GM19452 (cell line): Measurements from ENCODE around the gene RIPOR3.
"Not testable (repeated sequence)": the region's sequence is repeated elsewhere in the genome, so short reads cannot be mapped to it uniquely, and the experiment has no call there.

Experiments used
- ATAC-seq: cut with Tn5 transposase; IDR thresholded peaks from one replicate; pipeline ENCODE4 v1.9.1; 2021; ENCODE audit not compliant: unreplicated experiment

The RIPOR3 gene

GRCh38 chr20:50681359-50682064, 9.8 kb downstream of the RIPOR3 start:
- ATAC-seq, result no peak

- no peak for ATAC-seq
These were observed 11.0 kb downstream of the RIPOR3 start for GRCh38 chr20:50680105-50680960.

DNA sequence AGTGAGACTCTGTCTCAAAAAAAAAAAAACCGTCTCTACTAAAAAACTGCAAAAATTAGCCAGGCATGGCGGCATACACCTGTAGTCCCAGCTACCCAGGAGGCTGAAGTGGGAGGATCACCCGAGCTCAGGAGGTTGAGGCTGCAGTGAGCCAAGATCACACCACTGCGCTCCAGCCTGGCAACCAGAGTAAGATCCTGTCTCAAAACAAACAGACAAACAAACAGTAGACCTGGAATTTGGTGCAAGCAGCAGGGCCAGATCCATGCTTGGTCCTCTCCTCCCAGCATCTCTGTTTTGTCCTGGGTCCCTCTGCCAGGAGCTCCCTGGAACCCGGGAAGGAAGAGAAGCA, 11.6 kb downstream of the RIPOR3 start:
- no peak for ATAC-seq

GRCh38 chr20:50678169-50678898, 13.0 kb downstream of the RIPOR3 start:
- no peak for ATAC-seq

- no peak for ATAC-seq
These were observed 14.5 kb downstream of the RIPOR3 start for GRCh38 chr20:50676858-50677257.

GRCh38 chr20:50676377-50676731, 15.0 kb downstream of the RIPOR3 start:
- ATAC-seq, result not testable (repeated sequence)

- ATAC-seq, result no peak
These were observed 15.5 kb downstream of the RIPOR3 start for GRCh38 chr20:50675671-50676376.

DNA sequence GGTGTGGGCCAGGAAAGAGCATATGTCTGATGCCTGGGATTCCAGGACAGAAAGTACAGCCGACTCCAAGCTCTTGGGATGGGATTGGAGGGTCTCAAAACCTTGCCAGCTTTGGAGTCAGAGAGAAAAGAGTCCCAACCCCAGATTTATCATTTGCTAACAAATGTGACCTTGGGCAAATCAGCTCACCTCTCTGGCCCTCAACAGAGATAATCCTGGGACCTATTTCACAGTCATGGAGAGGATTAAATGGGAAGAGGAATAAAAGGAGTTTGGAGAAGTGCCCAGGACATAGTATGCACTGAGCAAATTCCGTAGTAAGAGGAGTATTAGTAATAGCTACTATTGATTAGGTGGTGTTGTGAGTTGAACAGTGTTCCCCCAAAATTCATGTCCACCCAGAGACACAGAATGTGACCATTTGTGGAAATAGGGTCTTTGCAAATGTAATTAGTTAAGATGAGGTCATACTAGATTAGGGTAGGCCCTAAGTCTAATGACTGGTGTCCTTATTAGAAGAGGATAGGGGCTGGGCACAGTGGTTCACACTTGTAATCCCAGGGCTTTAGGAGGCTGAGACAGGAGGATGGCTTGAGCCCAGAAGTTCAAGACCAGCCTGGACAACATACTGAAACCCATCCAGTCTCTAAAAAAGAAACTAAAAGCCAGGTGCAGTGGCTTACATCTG, 17.1 kb downstream of the RIPOR3 start:
- ATAC-seq, result no peak

- no peak for ATAC-seq
These were observed 17.7 kb downstream of the RIPOR3 start for GRCh38 chr20:50673466-50674137.

- ATAC-seq, result no peak
These were observed 18.2 kb downstream of the RIPOR3 start for GRCh38 chr20:50673146-50673465.

DNA sequence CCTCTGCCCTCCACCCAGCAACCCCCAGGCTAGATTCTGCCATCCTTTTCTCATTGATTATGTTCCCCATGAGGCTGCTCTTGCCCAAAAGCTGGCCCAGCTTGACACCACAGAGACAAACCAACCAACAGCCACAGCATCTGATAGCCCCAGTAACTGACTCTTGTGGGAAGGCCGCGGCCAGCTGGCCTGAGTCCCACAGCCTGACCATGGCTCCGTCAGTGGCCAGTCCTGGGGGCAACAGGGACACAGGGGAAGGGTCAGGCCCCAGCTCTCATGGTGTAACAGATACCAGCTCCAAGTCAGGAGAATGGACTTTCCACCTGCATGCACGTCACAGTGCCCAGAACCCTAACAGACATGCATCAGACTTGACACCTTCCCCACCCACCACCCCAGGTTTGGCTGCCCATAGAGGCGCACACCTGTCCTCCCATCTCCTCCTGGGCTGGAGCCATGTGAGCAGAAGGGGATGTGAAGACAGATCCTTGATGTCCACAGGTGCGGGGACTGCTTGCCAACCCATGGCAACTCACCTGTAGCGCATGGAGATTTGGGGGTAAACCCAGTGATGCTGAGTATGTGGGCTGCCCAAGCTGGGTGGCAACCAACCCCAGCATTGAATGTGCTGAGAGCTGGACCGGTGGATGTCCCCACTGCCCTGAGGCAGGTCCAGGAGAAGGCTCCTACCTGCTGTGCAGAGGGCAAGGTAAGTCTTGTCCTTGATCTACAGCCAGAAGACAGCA, 18.8 kb downstream of the RIPOR3 start:
- no peak for ATAC-seq

- no peak for ATAC-seq
These were observed 19.7 kb downstream of the RIPOR3 start for GRCh38 chr20:50671626-50672025.

GRCh38 chr20:50671010-50671409, 20.3 kb downstream of the RIPOR3 start:
- ATAC-seq, result not testable (repeated sequence)

- no peak for ATAC-seq
These were observed 21.0 kb downstream of the RIPOR3 start for GRCh38 chr20:50670126-50670862.

- no peak for ATAC-seq
These were observed 22.5 kb downstream of the RIPOR3 start for GRCh38 chr20:50668798-50669197.

GRCh38 chr20:50668326-50668725, 23.0 kb downstream of the RIPOR3 start:
- no peak for ATAC-seq

DNA sequence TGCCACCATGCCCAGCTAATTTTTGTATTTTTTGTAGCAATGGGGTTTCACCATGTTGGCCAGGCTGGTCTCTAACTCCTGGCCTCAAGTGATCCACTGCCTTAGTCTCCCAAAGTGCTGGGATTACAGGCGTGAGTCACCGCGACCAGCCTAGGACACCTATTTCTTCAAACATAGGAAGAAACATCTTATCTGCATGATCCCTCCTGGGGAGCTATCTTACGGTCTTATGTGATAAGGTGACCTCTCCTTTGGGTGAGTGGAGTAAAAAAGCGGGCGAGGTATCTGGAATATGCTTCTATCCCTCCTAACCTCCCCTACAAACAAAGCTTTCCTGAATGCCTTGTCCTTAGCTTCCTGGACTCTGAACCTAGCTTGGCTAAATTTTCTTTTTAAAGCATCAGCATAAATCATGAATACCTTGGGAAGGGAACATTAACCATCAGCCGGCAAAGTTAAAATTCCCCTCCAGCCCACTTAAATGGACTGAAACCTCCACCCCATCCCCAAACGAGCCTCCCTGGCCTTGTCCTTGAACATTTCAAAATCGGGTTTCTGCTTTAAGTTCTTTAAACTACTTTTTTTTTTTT, 24.5 kb downstream of the RIPOR3 start:
- ATAC-seq, result no peak

DNA sequence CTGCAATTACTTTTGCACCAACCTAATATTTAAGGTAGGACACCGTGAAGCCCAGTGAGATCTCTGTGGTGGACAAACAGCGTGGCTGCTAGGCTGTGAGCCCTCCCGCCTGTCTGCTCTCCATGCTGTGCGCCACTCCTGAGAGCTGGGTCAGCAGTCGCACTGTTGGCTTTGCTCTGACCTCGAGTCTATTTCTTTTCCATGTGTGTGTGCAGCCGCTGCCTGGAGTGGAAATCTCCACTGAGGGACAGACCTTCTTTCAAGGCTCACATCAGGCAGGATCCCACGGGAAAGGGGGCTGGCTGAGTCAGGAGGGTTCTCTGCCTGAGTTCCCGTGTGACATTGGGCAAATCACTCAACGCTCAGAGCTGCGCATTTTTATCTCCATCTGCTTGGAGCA, 27.1 kb downstream of the RIPOR3 start:
- no peak for ATAC-seq
